Measurements from ENCODE around the gene PHC3.
"Not testable (repeated sequence)": the region's sequence is repeated elsewhere in the genome, so short reads cannot be mapped to it uniquely, and the experiment has no call there.

PHC3 gene

DNA sequence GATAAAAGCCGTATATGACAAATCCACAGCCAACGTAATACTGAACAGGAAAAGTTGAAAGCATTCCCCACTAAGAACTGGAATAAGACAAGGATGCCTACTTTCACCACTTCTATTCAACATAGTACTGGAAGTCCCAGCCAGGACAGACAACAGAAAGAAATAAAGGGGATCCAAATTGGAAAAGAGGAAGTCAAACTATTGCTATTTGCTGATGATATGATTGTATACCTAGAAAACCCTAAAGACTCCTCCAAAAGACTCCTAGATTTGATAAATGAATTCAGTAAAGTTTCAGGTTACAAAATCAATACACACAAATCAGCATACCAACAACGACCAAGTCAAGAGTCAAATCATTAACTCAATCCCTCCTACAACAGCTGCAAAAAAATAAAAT lies 14.2 kb upstream of the PHC3 start:
- DNase-seq (ENCODE audit: low read depth in 2 of 3, low spot score in 1 of 3): not testable (repeated sequence)

GRCh38 chr3:170189398-170190256 lies 8.1 kb upstream of the PHC3 start:
- DNase-seq (ENCODE audit: low read depth in 2 of 3, low spot score in 1 of 3): no peak

DNA sequence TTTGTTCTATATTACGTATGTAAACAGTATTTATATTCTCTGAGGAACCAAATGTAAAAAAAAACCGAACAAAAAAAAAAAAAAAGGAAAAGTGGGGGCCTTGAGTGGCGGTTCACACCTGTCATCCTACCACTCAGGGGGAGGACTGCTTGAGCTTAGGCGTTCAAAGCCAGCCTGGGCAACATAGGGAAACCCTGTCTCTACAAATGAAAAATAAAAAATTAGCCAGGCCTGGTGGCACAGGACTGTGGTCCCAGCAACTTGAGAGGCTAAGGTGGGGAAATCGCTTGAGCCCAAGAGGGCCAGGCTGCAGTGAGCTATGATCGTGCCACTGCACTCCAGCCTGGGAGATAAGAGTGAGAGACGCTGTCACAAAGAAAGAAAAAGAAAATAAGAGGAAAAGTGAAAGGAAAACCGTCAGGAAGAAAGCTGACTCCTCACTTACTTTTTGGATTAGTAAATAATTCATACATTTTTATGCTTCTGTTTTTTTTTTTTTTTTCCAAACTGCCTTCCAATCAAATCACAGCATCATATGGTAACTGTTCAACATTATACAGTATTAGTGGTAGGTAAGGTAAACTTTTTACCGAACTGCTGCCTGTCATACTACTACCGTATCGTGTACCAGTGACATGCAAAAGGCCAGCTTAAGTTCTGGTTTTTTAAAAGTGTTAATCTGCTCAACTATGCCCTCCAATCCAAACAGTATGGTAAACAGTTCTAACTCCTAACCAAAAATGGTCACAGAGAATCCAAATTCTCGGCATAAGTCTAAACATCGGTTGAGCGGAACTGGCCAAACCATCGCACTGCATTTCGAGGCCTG lies 1.2 kb downstream of the PHC3 start:
- no peak for DNase-seq (ENCODE audit: low read depth in 2 of 3, low spot score in 1 of 3)

DNA sequence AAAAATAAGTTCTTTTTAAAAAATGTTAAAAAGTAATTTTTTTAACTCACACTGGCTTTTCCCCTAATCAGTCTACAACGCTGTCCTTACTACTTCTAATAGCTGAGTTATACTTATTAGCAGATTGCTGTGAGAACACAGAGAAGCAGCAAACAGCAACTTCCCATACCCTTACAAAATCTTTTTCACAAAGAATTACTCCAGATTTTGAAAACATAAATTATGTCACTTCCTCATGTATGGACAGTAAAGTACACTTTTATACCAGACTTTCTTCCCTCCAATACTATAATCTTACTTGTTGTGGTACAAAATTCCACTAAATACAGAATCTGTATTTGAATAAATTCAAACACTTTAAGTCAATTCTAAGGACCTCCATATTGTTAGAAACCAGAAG lies 2.1 kb downstream of the PHC3 start:
- no peak for DNase-seq (ENCODE audit: low read depth in 2 of 3, low spot score in 1 of 3)

DNA sequence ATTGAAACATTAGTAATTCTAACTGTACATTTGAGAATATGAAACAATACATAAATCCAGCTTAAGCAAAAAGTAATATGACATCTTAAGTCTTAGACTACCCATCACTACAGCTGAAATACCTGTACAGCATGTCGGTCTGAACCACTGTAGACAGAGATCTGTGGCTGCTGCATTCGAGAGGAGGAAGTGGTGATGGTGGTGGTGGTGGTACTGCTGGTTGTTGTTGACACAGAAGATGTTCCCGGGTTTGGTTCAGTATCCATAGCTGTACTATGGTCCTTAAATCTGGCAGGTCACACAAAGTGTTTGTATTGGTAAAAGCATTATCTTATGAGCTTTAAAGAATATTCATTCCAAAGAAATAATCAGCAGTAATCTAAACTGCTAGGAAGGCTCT lies 2.9 kb downstream of the PHC3 start:
- peak; percentile 10 to 36 (median 26) for DNase-seq (ENCODE audit: low read depth in 2 of 3, low spot score in 1 of 3)

- DNase-seq (ENCODE audit: low read depth in 2 of 3, low spot score in 1 of 3): no peak
Observed at GRCh38 chr3:170171563-170171962, 10.0 kb downstream of the PHC3 start.

- DNase-seq (ENCODE audit: low read depth in 2 of 3, low spot score in 1 of 3): no peak
Observed at GRCh38 chr3:170164717-170165116, 16.8 kb downstream of the PHC3 start.

DNA sequence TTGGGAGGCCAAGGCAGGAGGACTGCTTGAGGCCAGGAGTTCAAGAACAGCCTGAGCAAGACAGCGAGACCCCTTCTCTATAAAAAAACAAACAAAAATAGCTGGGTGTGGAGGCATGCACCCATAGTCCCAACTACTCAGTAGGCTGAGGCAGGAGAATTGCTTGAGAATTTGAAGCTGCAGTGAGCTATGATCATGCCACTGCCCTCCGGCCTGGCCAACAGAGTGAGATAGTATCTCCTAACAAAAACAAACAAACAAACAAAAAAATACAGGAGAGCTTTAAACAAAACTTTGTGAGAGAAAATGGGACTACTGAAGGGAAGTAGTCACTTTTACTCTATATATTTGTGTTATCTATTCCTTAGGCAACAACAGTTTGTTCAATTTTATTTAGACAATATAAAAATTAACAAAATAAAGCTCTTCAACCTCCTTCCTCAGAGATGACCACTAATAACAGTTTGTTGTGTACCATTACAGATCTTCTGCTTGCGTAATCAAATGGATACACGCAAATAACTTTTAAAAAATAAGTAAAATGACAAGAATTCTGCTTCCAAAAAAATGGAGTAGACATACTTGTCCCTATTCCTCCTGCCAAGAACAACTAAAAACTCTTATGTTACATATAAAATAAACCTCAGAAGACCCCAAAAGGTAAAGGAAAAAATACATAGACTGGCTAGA lies 17.4 kb downstream of the PHC3 start:
- no peak for DNase-seq (ENCODE audit: low read depth in 2 of 3, low spot score in 1 of 3)

GRCh38 chr3:170162630-170163029 lies 18.9 kb downstream of the PHC3 start:
- DNase-seq (ENCODE audit: low read depth in 2 of 3, low spot score in 1 of 3): no peak

- no peak for DNase-seq (ENCODE audit: low read depth in 2 of 3, low spot score in 1 of 3)
Observed at GRCh38 chr3:170162052-170162451, 19.5 kb downstream of the PHC3 start.

DNA sequence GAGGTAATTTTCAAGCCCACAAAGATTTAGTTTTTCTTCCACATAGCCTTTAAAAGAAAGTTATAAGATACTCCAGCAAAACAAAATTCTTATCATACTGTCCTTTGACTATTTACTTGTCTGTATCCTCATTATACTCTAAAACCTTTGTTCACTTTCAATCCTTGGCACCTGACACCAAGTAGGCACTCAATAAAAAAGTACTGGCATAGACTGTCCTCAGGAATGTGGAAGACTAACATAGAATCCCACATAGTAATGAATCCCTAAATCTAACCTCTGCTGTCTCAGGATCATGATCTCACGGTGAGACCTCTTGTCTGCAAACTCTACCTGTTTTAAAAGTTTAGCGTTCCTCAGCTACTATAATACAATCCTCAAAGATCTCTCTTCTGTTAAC lies 21.6 kb downstream of the PHC3 start:
- DNase-seq (ENCODE audit: low read depth in 2 of 3, low spot score in 1 of 3): no peak

- no peak for DNase-seq (ENCODE audit: low read depth in 2 of 3, low spot score in 1 of 3)
Observed at GRCh38 chr3:170159459-170159858, 22.1 kb downstream of the PHC3 start.

DNA sequence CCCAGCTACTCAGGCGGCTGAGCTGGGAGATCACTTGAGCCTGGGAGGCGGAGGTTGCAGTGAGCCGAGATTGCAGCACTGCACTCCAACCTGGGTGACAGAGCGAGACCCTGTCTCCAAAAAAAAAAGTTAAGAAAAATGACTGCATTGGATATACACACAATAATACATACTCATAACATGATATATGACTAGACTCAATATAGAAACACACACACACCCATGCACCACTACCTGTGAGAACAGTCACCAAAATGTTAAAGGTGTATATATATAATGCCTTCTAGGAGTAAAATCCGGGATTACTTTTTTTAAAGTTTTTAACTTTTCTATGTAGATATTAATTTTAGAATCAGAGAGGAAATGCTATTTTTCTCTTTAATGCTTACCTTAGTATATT lies 25.9 kb downstream of the PHC3 start:
- DNase-seq (ENCODE audit: low read depth in 2 of 3, low spot score in 1 of 3): no peak

DNA sequence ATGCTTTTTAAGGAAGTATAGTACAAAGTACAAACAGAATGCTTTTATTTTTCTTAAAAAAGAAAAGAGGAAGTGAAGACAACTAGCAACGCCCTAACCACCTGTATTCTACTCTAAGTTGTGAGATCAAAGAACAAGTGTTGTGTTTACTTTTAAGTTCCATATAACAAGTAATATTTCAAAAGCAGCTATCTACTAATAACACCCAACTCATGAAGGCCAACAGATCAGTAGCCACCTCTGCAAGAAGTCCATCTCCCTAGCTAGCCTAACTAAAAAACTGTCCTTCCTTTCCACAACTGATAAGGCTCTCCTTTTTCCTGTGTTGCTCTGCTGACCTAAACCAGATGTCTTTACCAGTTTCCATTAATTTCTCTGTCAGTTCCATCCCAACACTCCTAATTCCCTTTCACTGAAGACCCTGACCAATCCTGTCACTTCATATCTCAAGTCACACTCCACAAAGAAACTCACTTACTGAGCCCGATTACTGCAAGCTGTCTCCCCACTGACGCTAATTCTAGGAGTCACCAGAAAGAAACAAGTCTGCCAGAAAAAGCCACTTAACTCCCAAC lies 26.9 kb downstream of the PHC3 start:
- no peak for DNase-seq (ENCODE audit: low read depth in 2 of 3, low spot score in 1 of 3)

DNA sequence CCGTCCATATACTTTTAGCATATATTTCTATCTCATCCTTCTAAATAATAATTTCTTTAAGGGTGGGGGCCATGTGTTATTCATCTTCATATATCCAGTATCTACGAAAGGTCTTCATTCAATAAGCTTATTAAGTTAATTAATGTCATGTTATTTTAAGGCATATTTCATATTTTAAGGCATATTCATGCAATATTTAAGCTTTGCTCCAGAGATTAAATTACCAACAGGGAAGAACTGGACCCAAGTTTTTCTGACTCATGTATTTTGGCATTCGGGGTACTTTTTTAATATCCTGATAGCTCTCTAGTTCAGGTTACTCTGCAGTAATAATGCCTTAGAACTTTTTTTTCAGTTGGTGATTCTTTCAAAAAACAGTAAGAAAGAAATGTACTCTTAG lies 27.4 kb downstream of the PHC3 start:
- no peak for DNase-seq (ENCODE audit: low read depth in 2 of 3, low spot score in 1 of 3)

- no peak for DNase-seq (ENCODE audit: low read depth in 2 of 3, low spot score in 1 of 3)
Observed at GRCh38 chr3:170151536-170151935, 30.0 kb downstream of the PHC3 start.

DNA sequence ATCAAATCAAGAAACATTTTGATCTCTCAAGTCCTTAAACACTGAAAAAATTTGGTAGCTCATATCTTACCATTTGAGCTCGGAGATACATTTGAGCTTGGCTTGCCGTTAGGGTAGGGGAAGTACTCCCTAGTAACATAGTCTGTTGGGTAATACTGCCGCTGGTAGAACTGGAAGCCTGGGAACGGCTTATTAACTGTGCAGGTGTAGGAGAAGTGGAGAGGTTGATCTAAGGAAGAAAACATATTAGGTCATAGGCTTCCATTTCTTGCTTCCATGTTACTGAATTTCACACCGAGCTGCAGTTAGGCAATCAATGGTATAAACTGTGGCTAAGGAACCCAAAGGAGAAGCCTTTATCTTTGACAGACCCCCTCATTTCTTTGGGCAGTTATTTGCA lies 32.5 kb downstream of the PHC3 start:
- no peak for DNase-seq (ENCODE audit: low read depth in 2 of 3, low spot score in 1 of 3)

DNA sequence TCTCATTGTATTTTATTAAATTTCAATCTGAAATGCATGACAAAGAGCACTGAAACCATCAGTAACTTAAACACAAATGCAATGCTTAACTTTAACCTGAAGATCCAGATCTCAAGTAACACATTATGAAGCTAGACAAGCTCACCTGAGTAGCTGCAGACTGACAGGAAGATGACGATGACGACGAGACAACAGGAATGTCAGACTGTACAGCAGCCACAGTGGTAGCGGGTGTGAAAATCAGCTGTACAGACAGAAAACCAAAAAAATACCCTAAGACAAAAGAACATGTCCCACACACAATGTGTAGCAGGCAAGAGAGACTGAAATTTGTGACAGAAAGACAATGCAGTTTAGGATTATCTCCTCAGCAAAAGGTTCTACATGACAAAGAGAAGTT lies 36.3 kb downstream of the PHC3 start:
- no peak for DNase-seq (ENCODE audit: low read depth in 2 of 3, low spot score in 1 of 3)

DNA sequence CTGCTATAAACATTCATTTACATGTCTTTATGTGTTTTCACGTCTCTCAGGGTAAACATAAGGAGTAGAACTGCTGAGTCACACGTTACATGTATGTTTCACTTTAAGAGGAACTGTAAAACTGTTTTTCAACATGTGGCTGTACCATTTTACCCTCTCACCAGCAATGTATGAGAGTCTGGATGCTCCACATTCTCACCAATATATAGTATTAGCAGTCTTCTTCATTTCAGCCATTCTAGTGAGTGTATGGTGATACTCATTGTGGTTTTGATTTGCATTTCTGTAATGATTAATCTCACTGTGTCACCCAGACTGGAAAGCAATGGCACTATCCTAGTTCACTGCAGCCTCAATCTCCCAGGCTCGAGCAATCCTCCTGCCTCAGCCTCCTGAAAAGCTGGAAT lies 37.1 kb downstream of the PHC3 start:
- no peak for DNase-seq (ENCODE audit: low read depth in 2 of 3, low spot score in 1 of 3)

GRCh38 chr3:170142373-170142772 lies 39.2 kb downstream of the PHC3 start:
- no peak for DNase-seq (ENCODE audit: low read depth in 2 of 3, low spot score in 1 of 3)

DNA sequence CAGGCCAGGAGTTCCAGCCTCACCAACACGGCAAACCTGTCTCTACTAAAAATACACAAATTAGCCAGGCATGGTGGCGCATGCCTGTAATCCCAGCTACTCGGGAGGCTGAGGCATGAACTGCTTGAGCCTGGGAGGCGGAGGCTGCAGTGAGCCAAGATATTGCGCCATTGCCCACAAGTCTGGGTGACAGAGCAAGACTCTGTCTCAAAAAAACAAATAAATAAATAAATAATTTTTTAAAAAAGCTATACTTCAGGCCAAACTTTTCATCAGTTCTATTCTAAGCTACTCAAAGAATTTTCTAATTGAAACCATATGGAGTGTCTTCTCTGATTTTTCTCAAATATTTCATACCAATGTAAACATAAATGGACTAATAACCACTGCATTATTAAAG lies 43.5 kb downstream of the PHC3 start:
- DNase-seq (ENCODE audit: low read depth in 2 of 3, low spot score in 1 of 3): no peak

Measured in stimulated activated CD4-positive, alpha-beta T cell treated with anti-CD3 and anti-CD28 coated beads, Interleukin-12 subunit alpha, Interleukin-12 subunit beta, amount 100 ng/mL, for 48 hours (primary cell).